Stimulated activated CD8-positive, alpha-beta memory T cell treated with anti-CD3 and anti-CD28 coated beads, Interleukin-15, amount 100 ng/mL, for 48 hours (primary cell): ENCODE measurements around the gene TRIM46.

Experiments
- DNase-seq, 2 donors: peaks; one replicate each; pipeline ENCODE4 v3.0.0-alpha.2; 2020; ENCODE audit warnings: low read depth in 2 of 2

TRIM46 gene

DNA sequence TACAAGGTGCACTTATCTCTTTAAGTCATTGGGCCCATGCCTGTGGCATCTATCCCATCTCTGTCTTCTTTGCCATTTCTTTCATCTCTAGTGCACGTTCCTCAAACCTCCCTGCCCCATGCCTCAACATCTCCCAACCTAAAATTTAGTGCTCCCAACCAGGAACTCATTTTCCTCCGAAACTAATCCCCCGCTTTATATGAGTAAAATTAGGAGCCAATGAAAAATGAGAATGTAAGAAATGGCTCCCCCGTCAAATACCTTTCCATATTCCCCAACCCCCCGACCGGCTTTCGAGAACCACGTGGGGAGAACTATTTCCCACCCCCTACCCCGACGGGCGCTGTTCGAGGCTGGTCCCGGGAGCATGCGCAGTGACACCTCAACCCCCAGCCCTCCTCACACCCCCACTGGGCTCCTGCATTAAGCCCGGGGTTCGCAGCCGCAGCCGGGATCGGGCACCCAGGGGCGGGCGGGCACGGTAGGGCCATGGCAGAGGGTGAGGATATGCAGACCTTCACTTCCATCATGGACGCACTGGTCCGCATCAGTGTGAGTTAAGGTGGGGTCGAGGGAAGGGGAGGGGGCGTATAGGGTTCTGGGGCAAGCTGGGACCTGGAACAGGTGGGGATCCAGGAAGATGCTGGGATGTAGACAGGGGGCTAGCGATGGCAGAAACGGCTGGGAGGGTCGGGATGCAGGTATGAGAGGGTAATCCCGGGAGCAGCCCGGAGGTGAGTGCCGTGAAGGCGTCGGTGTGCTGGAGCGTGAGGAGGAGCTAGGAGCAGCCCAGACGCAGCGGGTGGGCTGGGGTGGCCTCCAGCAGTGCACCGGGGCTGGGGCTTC, at the start of gene TRIM46:
Gene TRIM46, plus strand, starts transcription at position 372 of the 846 bp plus-strand sequence. Its CDS starts 118 bp downstream, at position 490.
- DNase-seq, result peak; percentile 58 to 62

- DNase-seq, result no peak
Observed at GRCh38 chr1:155124503-155125463, 48.9 kb upstream of the TRIM46 start.

DNA sequence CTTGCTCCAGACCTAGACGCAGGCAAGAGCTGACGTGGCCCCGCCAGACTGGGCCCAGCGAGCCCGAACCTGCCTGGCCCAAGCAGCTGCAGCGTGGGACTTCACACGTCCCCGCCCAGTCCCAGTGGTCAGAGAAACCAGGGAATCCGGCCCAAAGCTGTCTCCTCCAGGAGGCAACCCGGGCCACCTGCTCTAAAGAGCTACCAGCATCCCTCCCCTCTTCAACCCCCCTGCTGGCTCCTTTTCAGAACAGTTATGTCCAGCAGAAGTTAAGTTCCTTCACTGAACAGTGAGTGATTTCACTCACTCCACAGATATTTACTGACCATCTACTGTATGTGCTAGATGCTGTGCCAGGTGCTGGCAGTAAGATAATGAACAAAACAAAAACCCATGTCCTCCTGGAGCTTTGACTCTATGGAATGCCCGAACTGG, 48.1 kb upstream of the TRIM46 start:
- no peak for DNase-seq

GRCh38 chr1:155125946-155126555, 47.6 kb upstream of the TRIM46 start:
- no peak for DNase-seq

DNA sequence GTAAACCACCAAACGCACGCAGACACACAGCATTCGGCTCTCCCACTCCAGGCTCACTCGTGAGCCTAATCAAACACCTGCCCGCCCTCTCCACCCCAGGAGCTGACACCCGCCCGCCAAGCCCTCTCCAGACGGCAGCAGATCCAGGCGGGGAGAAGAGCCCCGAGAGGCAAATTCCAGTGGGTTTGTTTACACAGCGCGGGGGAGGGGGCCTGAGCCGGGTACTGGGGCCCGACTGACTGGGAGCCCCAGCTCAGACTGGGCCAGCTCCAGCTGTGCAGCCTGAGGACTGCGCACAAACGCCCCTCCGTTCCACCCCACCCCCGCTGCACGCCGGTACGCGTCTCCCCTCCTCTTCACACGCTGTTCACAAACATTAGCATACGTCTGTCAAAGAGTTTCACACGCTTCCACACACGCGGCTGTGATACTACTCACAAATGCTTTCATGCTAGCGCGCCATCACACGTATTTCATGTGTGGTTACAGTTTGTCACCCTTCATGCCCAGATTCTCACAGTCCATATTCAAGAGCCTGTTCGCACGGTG, 47.0 kb upstream of the TRIM46 start:
- DNase-seq, result no peak

DNA sequence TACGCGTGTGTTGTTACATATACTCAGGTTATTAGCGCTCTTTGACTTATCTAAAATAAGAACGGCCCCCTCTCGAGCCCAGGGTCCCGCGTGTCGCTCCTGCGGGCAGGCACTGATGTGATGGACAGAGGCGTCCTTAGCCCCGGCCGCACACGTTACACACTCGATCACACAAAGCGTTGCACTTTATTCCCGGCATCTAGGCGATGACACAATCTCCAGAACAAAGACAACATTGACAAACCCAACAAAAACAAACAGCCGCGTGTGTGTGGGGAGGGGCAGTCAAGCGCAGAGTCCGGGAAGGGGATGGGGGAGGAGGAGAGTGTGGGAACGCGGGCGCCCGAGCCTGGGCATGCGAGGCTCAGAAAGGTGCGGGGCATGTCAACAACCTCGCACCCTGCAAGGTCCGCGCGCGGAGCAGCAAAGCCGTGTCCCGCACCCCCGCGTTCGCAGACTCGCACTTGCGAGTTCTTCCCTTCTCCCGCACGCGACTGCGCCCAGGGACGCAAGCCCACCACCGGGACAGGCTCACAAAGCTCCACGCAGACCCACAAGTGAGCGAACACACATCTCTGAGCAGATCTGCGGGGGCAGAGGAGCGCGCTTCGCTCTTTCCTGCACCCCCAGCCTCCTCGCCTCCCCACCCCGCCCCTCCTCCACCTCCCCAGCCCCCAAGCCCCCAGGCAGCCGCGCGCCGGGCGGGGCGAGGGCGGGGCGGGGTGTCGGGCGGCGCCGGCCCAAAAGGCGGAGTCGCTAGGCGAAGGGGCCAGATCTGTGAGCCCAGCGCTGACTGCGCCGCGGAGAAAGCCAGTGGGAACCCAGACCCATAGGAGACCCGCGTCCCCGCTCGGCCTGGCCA, 46.3 kb upstream of the TRIM46 start, which contains the start of gene EFNA1:
Gene EFNA1, plus strand, starts transcription at position 772 of the 862 bp plus-strand sequence. CDS start 102 bp downstream, outside the sequence.
- DNase-seq, result no peak

- DNase-seq, result no peak
Observed at GRCh38 chr1:155127967-155128754, 45.5 kb upstream of the TRIM46 start.

DNA sequence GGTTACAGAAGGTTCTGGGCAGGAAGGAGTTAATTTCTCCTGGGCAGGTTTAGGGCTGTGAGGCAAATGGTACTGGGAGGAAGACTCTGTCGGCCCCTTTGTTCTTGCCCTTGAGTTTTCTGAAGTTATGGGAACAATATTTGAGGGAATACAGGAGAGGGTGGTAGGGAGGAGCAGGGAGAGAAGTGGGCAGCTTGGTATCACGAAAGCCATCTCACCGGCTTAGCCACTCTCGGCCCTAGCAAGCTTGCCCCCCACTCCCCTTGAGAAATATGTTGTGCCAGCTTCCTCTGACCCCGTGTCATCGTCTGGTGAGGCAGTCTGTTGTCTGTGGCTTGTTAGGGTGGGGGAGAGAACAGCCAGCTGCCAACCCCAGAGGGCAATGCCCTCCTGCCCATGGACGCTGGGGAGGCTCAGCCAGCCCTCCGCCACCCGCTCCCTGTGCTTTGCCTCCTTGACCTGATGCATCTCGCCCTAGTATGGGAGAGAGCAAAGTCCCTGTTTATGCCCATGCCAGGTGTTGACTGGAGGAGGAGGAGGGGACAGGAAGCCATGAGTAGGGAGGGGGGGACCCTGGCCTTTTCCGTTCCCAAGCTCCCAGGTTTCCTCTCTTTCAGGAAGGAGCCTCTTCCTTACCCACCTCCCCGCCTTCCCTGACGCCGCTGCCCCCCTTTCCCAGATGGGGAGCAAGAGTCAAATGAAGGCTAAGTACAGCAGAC, 44.7 kb upstream of the TRIM46 start:
- DNase-seq, result no peak

DNA sequence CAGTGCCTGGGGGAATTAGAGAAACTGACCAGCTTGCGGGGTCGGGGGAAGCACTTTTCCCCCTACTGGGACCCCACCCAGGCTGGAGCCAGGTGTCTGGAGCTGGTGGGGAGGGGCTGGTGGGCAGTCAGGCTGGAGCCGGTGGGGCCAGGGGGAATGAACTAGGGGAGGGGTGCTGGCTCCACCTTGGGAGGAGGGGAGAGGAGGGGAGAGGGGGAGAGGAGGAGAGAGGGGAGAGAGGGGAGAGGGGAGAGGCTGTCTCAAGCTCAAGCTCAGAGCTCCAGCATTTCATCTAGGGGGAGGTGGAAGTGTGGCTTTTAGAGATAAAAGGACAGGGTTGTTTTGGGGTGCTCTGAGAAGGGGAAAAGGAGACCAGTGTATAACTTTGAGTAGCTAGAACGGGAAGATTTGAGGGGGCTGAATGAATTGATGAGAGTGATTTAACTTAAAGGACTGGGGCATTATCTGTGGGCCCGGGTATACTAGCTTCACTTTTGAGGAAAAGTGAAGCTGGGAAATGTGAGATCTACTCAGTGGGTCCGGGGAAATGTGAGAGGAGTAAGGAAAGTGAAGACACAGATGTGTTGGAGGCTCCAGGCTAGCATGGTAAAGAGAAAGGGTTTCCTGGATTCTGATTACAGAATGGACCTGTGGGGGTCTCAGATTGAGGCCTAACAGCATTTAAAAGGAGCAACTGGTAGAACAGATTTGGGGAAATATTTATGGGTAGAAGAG, 43.2 kb upstream of the TRIM46 start:
- no peak for DNase-seq

- no peak for DNase-seq
Observed at GRCh38 chr1:155131285-155131684, 42.4 kb upstream of the TRIM46 start.

- DNase-seq, result no peak
Observed at GRCh38 chr1:155131856-155132255, 41.8 kb upstream of the TRIM46 start.

DNA sequence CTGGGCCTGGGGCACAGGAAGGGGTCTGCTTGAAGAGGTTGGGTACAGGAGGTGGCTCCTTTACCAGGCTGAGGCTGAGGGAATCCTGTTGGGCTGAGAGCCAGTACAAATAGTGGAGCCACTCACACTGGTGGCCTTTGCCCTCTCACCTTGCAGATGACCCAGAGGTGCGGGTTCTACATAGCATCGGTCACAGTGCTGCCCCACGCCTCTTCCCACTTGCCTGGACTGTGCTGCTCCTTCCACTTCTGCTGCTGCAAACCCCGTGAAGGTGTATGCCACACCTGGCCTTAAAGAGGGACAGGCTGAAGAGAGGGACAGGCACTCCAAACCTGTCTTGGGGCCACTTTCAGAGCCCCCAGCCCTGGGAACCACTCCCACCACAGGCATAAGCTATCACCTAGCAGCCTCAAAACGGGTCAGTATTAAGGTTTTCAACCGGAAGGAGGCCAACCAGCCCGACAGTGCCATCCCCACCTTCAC, 39.8 kb upstream of the TRIM46 start:
- no peak for DNase-seq

DNA sequence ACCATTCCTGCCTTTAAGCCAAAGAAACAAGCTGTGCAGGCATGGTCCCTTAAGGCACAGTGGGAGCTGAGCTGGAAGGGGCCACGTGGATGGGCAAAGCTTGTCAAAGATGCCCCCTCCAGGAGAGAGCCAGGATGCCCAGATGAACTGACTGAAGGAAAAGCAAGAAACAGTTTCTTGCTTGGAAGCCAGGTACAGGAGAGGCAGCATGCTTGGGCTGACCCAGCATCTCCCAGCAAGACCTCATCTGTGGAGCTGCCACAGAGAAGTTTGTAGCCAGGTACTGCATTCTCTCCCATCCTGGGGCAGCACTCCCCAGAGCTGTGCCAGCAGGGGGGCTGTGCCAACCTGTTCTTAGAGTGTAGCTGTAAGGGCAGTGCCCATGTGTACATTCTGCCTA, 39.3 kb upstream of the TRIM46 start:
- DNase-seq, result no peak

GRCh38 chr1:155134880-155135414, 38.7 kb upstream of the TRIM46 start:
- DNase-seq, result peak; percentile 55 to 71

GRCh38 chr1:155135415-155136028, 38.1 kb upstream of the TRIM46 start, which contains the start of gene SLC50A1:
Gene SLC50A1, plus strand, starts transcription at chr1:155135852. Its CDS starts 60 bp downstream, at chr1:155135912.
- DNase-seq, result peak; percentile 90 to 91

GRCh38 chr1:155136748-155137147, 36.9 kb upstream of the TRIM46 start:
- no peak for DNase-seq
